Panc1 (cell line): ENCODE results near the gene LRRFIP1.

Experiments used
- CTCF ChIP-seq: fragments of 450-650 bp; IDR thresholded peaks from 2 replicates; pipeline ENCODE4 v1.5.1; 2017; ENCODE audit warnings: mild to moderate bottlenecking
- POLR2AphosphoS5 ChIP-seq: IDR thresholded peaks from 2 replicates; pipeline ENCODE4 v1.6.1; 2012; ENCODE audit warnings: mild to moderate bottlenecking, low read depth, low read length, moderate library complexity

DNA sequence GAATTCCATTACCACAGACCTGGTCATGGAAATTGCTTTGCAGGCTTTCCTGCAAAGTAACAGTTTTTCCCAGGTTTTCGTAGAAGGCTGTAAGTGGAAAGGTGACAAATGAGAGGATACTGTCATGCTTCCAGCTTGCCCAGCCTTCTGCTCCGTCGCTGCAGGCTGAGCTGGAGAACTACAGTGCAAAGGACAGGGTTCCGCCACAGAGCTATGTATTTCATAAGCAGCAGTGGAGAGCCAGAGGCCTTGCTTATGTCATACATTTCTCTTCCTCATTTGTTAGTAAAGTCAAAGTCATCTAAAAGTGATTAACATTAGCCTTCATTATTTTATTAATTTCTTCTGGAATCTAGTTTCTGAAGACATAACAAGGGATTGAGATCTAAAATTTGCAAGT lies 98.3 kb downstream of the LRRFIP1 start:
- TF ChIP-seq POLR2AphosphoS5 (no peak), CTCF (no peak)
